ENCODE results near the gene CHM.
"Not testable (repeated sequence)": the region's sequence is repeated elsewhere in the genome, so short reads cannot be mapped to it uniquely, and the experiment has no call there.

Gene CHM

DNA sequence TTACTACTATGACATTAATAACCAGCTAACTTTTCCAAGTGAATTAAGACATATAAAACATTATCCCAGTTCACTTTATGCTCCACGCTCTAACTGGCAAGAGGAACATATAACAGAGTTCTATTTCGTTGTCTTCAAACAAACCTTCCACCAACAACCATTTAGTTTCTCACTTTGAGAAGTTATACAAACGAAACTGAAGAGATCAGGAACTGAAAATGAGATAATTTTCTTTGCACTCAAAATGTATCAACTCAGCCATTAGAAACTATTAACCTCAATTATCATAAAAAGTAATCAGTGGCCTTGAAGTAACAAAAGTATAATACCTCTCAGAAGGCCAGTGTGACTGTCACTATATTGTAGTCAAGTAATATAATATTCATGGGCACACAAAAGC lies 70.1 kb downstream of the CHM start:
- no peak for DNase-seq (ENCODE audit: extremely low read depth, low read depth)
- TF ChIP-seq, protein P1, sequence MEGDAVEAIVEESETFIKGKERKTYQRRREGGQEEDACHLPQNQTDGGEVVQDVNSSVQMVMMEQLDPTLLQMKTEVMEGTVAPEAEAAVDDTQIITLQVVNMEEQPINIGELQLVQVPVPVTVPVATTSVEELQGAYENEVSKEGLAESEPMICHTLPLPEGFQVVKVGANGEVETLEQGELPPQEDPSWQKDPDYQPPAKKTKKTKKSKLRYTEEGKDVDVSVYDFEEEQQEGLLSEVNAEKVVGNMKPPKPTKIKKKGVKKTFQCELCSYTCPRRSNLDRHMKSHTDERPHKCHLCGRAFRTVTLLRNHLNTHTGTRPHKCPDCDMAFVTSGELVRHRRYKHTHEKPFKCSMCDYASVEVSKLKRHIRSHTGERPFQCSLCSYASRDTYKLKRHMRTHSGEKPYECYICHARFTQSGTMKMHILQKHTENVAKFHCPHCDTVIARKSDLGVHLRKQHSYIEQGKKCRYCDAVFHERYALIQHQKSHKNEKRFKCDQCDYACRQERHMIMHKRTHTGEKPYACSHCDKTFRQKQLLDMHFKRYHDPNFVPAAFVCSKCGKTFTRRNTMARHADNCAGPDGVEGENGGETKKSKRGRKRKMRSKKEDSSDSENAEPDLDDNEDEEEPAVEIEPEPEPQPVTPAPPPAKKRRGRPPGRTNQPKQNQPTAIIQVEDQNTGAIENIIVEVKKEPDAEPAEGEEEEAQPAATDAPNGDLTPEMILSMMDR (IDR thresholded peaks at IDR 0.05; ENCODE audit: low read depth, low read length, missing control alignments): no peak
- H3K4me3 ChIP-seq (replicated peaks; ENCODE audit: low read depth, low read length): no peak overlapping the region

DNA sequence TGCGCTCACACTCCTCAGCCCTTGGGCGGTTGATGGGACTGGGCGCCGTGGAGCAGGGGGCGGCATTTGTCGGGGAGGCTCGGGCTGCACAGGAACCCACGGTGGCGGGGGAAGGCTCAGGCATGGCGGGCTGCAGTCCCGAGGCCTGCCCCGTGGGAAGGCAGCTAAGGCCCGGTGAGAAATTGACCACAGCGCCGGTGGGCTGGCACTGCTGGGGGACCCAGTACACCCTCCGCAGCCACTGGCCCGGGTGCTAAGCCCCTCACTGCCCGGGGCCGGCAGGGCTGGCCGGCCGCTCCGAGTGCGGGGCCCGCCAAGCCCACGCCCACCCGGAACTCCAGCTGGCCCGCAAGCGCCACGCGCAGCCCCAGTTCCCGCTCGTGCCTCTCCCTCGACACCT lies 75.0 kb downstream of the CHM start:
- not testable (repeated sequence) for H3K4me3 ChIP-seq (replicated peaks; ENCODE audit: low read depth, low read length); DNase-seq (ENCODE audit: extremely low read depth, low read depth)

DNA sequence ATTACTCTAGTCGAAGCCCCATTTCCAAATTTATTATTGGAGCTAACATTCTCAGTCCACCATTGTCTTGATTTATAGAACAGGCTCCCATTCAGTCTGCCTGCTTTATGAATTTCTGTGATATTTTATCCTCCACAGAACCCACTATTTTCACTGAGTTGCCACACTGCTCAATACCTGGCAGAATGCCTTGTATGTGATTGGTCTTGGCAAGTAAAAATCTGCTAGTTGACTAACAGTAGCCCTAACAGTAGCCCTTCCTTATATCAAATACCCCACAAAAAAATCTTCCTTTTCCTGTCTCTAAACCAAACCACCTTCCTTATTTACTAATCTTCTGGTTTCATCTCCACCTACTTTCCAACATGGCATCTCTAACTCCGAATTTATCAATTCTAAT lies 82.6 kb downstream of the CHM start:
- TF ChIP-seq, protein P1 (IDR thresholded peaks at IDR 0.05; ENCODE audit: low read depth, low read length, missing control alignments): no peak
- H3K4me3 ChIP-seq (replicated peaks; ENCODE audit: low read depth, low read length): no peak overlapping the region
- DNase-seq (ENCODE audit: extremely low read depth, low read depth): no peak

DNA sequence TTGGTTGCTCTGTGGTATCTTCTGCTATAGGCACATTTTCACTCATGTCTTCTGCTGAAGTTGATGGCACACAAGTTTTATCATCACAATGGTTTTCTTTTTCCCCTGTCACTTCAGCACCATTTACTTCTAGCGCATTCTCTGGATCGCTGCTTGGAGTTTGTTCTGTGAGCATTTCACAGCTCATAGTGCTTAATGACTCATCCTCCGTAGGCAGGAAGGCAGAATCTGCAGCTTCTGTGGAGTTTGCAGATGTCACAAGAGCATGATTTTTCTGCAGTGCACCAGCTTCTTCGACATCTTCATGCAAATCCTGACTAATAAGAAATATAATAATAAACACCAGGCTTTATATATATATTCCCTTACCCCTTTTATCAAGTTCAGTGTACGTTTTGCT lies 83.6 kb downstream of the CHM start:
- peak; percentile 31 for DNase-seq (ENCODE audit: extremely low read depth, low read depth)
- H3K4me3 ChIP-seq (replicated peaks; ENCODE audit: low read depth, low read length): no peak overlapping the region
- TF ChIP-seq, protein P1 (IDR thresholded peaks at IDR 0.05; ENCODE audit: low read depth, low read length, missing control alignments): no peak

DNA sequence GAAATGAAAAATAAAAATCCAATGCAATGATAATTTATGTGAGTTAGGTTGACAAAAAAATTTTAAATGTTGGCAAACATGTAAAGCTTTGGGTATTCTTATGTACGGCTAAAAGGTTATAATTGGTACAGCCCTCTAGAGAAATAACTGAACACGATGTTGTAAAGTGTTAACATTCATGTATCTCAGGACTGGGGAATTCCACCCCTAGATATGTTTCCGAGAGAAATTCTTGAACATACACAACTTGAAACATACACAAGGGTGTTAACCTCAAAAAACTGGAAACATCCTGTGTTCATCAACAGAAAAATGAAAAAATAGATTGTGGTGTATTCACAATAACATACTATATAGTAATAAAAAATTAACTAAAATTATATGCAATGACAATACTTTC lies 91.8 kb downstream of the CHM start:
- no peak overlapping the region for H3K4me3 ChIP-seq (replicated peaks; ENCODE audit: low read depth, low read length)
- TF ChIP-seq, protein P1 (IDR thresholded peaks at IDR 0.05; ENCODE audit: low read depth, low read length, missing control alignments): no peak
- no peak for DNase-seq (ENCODE audit: extremely low read depth, low read depth)

DNA sequence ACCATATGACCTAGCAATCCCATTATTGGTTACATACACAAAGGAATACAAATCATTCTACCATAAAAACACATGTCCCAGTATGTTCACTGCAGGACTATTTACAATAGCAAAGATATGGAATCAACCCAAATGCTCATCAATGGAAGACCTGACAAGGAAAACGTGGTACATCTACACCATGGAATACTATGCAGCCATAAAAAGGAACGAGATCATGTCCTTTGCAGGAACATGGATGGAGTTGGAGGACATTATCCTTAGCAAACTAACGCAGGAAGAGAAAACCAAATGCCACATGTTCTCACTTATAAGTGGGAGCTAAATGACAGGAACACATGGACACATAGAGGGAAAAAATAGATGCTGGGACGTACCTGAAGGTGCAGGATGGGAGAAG lies 102.6 kb downstream of the CHM start:
- not testable (repeated sequence) for DNase-seq (ENCODE audit: extremely low read depth, low read depth); H3K4me3 ChIP-seq (replicated peaks; ENCODE audit: low read depth, low read length)

DNA sequence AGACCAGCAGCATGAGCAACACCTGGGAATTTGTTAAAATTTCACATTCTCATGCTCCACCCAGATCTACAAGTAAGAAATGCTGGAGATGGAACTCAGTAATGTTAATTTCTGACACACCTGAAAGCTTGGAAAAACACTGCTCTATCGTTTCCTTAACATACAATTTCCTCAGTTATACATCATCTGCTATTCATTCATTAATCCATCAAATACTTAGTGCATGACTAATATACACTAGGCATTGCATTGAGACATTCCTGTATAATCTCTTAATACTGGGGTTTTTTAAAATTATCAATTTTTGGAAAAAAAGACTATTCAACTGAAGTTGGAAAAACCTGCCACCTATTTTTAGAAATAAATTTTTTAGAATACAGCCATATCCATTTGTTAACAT lies 106.1 kb downstream of the CHM start:
- TF ChIP-seq, protein P1 (IDR thresholded peaks at IDR 0.05; ENCODE audit: low read depth, low read length, missing control alignments): no peak
- no peak overlapping the region for H3K4me3 ChIP-seq (replicated peaks; ENCODE audit: low read depth, low read length)
- DNase-seq (ENCODE audit: extremely low read depth, low read depth): no peak

DNA sequence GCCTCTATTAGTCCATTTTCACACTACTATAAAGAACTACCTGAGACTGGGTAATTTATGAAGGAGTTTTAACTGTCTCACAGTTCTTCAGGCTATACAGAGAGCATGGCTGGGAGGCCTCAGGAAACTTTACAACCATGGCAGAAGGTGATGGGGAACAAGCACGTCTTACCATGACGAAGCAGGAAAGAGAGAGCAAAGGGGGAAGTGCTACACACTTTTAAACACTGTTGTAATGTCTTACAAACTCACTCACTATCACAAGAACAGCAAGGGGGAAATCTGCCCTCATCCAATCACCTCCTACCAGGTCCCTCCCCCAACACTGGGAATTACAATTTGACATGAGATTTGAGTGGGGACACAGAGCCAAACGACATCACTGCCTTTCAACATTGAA lies 107.4 kb downstream of the CHM start:
- not testable (repeated sequence) for DNase-seq (ENCODE audit: extremely low read depth, low read depth); H3K4me3 ChIP-seq (replicated peaks; ENCODE audit: low read depth, low read length)

DNA sequence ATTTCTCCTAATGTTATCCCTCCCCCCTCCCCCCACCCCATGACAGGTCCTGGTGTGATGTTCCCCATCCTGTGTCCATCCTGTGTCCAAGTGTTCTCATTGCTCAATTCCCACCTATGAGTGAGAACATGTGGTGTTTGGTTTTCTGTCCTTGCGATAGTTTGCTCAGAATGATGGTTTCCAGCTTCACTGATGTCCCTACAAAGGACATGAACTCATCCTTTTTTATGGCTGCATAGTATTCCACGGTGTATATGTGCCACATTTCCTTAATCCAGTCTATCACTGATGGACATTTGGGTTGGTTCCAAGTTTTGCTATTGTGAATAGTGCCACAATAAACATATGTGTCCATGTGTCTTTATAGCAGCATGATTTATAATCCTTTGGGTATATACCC lies 113.0 kb downstream of the CHM start:
- not testable (repeated sequence) for H3K4me3 ChIP-seq (replicated peaks; ENCODE audit: low read depth, low read length); DNase-seq (ENCODE audit: extremely low read depth, low read depth)
